T-cell (primary cell): ENCODE measurements around the gene VDAC1. TPM values are rescaled to one million over a fixed set of nuclear protein-coding genes. Genes with fewer than 3 reads are reported as not detected.

Experiments
- ATAC-seq, 4 experiments: fragments of 200-7000 bp in 3 of 4; fragments of 150-1000 bp in 1 of 4; cut with Tn5 transposase; replicated peaks in 1 of 4; 1 replicate in 3 of 4; 2 replicates in 1 of 4; pipeline ENCODE4 v1.10.0; 2021; ENCODE audit warnings: moderate library complexity in 3 of 4, mild to moderate bottlenecking in 2 of 4, moderate number of reproducible peaks in 1 of 4
- CTCF ChIA-PET, 2 donors: fragments of 300-600 bp; sonication (Branson Sonifier 250); formaldehyde crosslinking; loops; one replicate each; lab custom pipeline; 2022; ENCODE audit warnings: antibody characterized with exemption in 2 of 2; lab: Charles Lee
- POLR2A ChIA-PET, 2 donors: fragments of 300-600 bp; sonication (Branson Sonifier 250); formaldehyde crosslinking; loops; one replicate each; lab custom pipeline; 2022; ENCODE audit warnings: antibody characterized with exemption in 2 of 2; lab: Charles Lee
- DNase-seq, 35 experiments: peaks; one replicate each; pipeline versions ENCODE4 v3.0.0 to v3.0.0-alpha.2; 2013 to 2023
- H3K27ac ChIP-seq: one replicate; pipeline ENCODE4 v1.5.1; 2013; ENCODE audit warnings: low read length
- H3K27me3 ChIP-seq, 2 experiments: replicated peaks in 1 of 2; 1 replicate in 1 of 2; 2 replicates in 1 of 2; pipeline versions ENCODE4 v1.6.1 to v1.7.0; 2013; ENCODE audit warnings: low read length in 1 of 2, mixed read lengths in 1 of 2; ENCODE audit not compliant: control insufficient read depth in 2 of 2, insufficient read depth in 2 of 2; ENCODE audit errors: extremely low read depth in 1 of 2
- H3K36me3 ChIP-seq, 2 donors: 1 replicate in 1 of 2; 2 replicates in 1 of 2; pipeline versions ENCODE4 v1.6.1 to v1.7.0; 2013; ENCODE audit warnings: low read length in 1 of 2; ENCODE audit not compliant: control insufficient read depth in 2 of 2, insufficient read depth in 1 of 2; ENCODE audit errors: extremely low read depth in 1 of 2
- H3K4me1 ChIP-seq, 2 experiments: 1 replicate in 1 of 2; 2 replicates in 1 of 2; pipeline versions ENCODE4 v1.6.1 to v1.7.0; 2013; ENCODE audit warnings: low read length in 2 of 2, mixed read lengths in 1 of 2; ENCODE audit not compliant: insufficient read depth in 2 of 2, control insufficient read depth in 1 of 2; ENCODE audit errors: extremely low read depth in 1 of 2
- H3K4me3 ChIP-seq, 2 donors: 1 replicate in 1 of 2; 2 replicates in 1 of 2; pipeline versions ENCODE4 v1.5.1 to v1.7.0; 2013; ENCODE audit warnings: mild to moderate bottlenecking in 2 of 2, low read length in 1 of 2, moderate library complexity in 1 of 2; ENCODE audit not compliant: control insufficient read depth in 1 of 2; ENCODE audit errors: extremely low read depth in 1 of 2
- H3K9me3 ChIP-seq: 2 replicates; pipeline ENCODE4 v1.7.0; 2013
- H3K27ac Mint-ChIP-seq, 2 donors: one replicate each; pipeline ENCODE4 v1.8.0; 2020 to 2021; ENCODE audit warnings: mild to moderate bottlenecking in 2 of 2, mixed read lengths in 2 of 2
- H3K27me3 Mint-ChIP-seq, 2 donors: one replicate each; pipeline ENCODE4 v1.8.0; 2021 to 2022; ENCODE audit warnings: mixed read lengths in 2 of 2
- H3K36me3 Mint-ChIP-seq: one replicate; pipeline ENCODE4 v1.8.0; 2021; ENCODE audit warnings: mixed read lengths
- H3K4me1 Mint-ChIP-seq, 3 donors: one replicate each; pipeline ENCODE4 v1.8.0; 2020 to 2022; ENCODE audit warnings: mixed read lengths in 3 of 3, mild to moderate bottlenecking in 1 of 3
- H3K4me3 Mint-ChIP-seq, 3 donors: one replicate each; pipeline ENCODE4 v1.8.0; 2020 to 2022; ENCODE audit warnings: mild to moderate bottlenecking in 3 of 3, mixed read lengths in 3 of 3, moderate library complexity in 3 of 3
- H3K9me3 Mint-ChIP-seq, 3 donors: one replicate each; pipeline ENCODE4 v1.8.0; 2020 to 2022; ENCODE audit warnings: mixed read lengths in 3 of 3
- WGBS: methylation state at CpG from one replicate; pipeline ENCODE4 v1.1.5; 2013; ENCODE audit warnings: missing lambda C conversion rate; ENCODE audit not compliant: insufficient coverage; 5-methylcytosine and 5-hydroxymethylcytosine counted together
- total RNA-seq, 35 experiments: library from RNA in 6 of 35; stranded (reverse) in 6 of 35; fragments of 120-200 nt in 1 of 35; gene quantifications; one replicate each; pipeline versions ENCODE4 v1.2.1 to v1.2.4 and lab custom pipeline; 2013 to 2026

VDAC1 gene
- total RNA-seq, 5 donors from 2014 or later (not counting 1 experiment from before 2014, with no cell fraction given) = 45.8 to 58.7 (median 54.6) TPM

DNA sequence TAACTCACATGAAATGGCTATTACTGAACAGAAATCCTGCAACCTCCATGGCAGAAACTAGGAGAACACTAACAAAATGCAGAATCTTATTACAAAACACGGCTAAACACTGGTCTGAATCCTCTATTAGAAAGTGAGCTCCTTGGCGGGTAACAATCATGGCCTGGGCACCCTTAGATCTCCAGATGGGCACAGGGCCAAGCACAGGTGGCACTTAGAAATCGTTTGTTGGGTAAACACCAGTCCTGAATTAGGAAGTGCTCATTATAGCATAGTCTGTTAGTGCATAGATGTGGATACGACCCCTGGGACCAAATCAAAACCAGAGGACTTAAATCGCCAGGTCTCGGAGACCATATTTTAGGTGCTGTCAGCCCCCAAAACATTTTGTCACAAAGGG lies 14.4 kb downstream of the VDAC1 start:
- ChIA-PET POLR2A (no interaction called here), CTCF (no interaction called here)
- no peaks in the 10 kb centered on the region for H3K27me3 ChIP-seq
- DNase-seq = no peak
- Mint-ChIP-seq H3K9me3 (no peaks in the 10 kb centered on the region), H3K27ac (no peak overlapping the region), H3K4me3 (no peak overlapping the region), H3K36me3 (peaks cover 30% of the 10 kb centered on the region), H3K4me1 (peaks cover 25 to 29% (median 28%) of the 10 kb centered on the region in 3 donors), H3K27me3 (no peaks in the 10 kb centered on the region)
- no peaks in the 10 kb centered on the region for H3K9me3 ChIP-seq
- peaks cover 0 to 11% of the 10 kb centered on the region in 2 experiments for H3K4me1 ChIP-seq
- H3K27ac ChIP-seq = no peak overlapping the region
- ATAC-seq = no peak
- WGBS = 100% methylated on average over 2 of the region's 6 CpGs
- H3K4me3 ChIP-seq = no peak overlapping the region
- H3K36me3 ChIP-seq = peaks cover 5 to 44% of the 10 kb centered on the region in 2 donors

DNA sequence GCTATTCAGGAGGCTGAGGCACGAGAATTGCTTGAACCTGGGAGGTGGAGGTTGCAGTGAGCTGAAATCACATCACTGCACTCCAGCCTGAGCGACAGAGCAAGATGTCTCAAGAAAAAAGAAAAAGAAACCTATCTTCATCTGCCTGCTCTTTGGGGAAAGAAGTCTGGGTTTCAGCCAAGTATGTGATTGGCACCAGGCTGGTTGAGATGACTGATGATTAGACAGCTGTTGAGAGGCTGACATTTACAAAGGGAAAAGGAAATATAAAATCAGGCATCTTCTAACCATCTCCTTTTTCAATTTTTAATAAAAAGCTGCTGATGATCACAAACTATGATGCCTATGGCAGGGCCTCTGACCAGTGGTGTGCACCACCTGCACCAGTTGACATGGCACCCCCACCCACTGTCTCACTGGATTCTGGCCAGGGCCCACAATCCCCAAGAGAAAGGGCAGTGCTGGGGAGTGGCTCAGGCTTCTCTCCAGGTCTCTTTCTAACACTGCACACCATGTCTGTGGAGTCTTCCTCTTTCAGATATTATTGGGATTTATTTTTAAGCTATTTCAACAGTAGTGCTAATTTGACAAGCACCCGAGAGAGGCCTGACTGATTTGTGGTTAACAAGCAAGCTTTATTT lies 19.1 kb downstream of the VDAC1 start:
- H3K27me3 ChIP-seq = no peaks in the 10 kb centered on the region
- H3K4me3 Mint-ChIP-seq = no peak overlapping the region
- peaks cover 8 to 61% of the 10 kb centered on the region in 2 donors for H3K36me3 ChIP-seq
- peaks cover 33% of the 10 kb centered on the region for H3K36me3 Mint-ChIP-seq
- H3K9me3 Mint-ChIP-seq = no peaks in the 10 kb centered on the region
- H3K4me3 ChIP-seq = no peak overlapping the region
- DNase-seq (no peak), ATAC-seq (no peak)
- no peak overlapping the region for H3K27ac Mint-ChIP-seq
- CTCF ChIA-PET = interaction anchor here in 1 of 2 donors (1.0 kb wide), 1 partner anchor 16 kb away, joined by 3 read pairs; no protein-coding TSS in a partner anchor
- H3K27ac ChIP-seq = no peak overlapping the region
- H3K4me1 ChIP-seq = no peaks in the 10 kb centered on the region
- POLR2A ChIA-PET = interaction anchor here in 1 of 2 donors (0.5 kb wide), 1 partner anchor 15 kb away, joined by 4 read pairs; no protein-coding TSS in a partner anchor
- H3K4me1 Mint-ChIP-seq = peaks cover 0 to 5% (median 4%) of the 10 kb centered on the region in 3 donors
- no CpG with 5 or more reads among the region's 3 CpGs for WGBS
- H3K27me3 Mint-ChIP-seq = no peaks in the 10 kb centered on the region
- no peaks in the 10 kb centered on the region for H3K9me3 ChIP-seq

GRCh38 chr5:133983674-133984073 lies 21.1 kb downstream of the VDAC1 start:
- Mint-ChIP-seq H3K36me3 (peaks cover 25% of the 10 kb centered on the region), H3K27me3 (no peaks in the 10 kb centered on the region), H3K4me3 (no peak overlapping the region), H3K4me1 (peaks cover 0 to 7% (median 6%) of the 10 kb centered on the region in 3 donors), H3K27ac (no peak overlapping the region), H3K9me3 (no peaks in the 10 kb centered on the region)
- no peak overlapping the region for H3K4me3 ChIP-seq
- no peaks in the 10 kb centered on the region for H3K27me3 ChIP-seq
- CTCF ChIA-PET = interaction anchor here in 1 of 2 donors (0.7 kb wide), 3 partner anchors 48 to 1277 kb away, joined by 3 read pairs; no protein-coding TSS in a partner anchor
- H3K9me3 ChIP-seq = no peaks in the 10 kb centered on the region
- H3K27ac ChIP-seq = no peak overlapping the region
- POLR2A ChIA-PET = no interaction called here
- H3K4me1 ChIP-seq = no peaks in the 10 kb centered on the region
- peaks cover 3 to 50% of the 10 kb centered on the region in 2 donors for H3K36me3 ChIP-seq
- 100% methylated on average over 2 of the region's 5 CpGs for WGBS
- no peak for DNase-seq
- ATAC-seq = no peak

DNA sequence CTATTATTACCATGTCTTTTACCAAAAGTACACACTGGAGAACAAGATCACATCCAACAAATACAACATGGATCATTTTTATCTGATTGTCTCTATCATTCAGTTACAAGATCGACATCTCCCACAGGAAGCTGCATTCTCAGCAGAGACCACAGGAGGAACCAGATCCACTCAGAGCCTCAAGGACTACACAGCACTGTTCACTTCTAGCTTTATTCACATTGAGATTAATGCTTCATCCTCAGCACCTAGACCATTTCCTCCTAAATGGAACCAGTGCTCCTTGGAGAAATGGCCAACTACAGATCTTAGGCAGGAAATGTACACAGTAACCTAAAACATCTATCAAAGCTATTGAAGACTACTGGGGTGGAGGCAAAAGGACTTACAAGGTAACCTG lies 23.1 kb downstream of the VDAC1 start:
- Mint-ChIP-seq H3K36me3 (peaks cover 19% of the 10 kb centered on the region), H3K9me3 (no peaks in the 10 kb centered on the region), H3K27me3 (no peaks in the 10 kb centered on the region), H3K4me1 (peaks cover 0 to 7% (median 6%) of the 10 kb centered on the region in 3 donors), H3K27ac (peak overlapping the region in 1 of 2 donors; percentile 13), H3K4me3 (no peak overlapping the region)
- ChIA-PET CTCF (interaction anchor here (0.6 to 1.2 kb wide), 3 partner anchors 15 to 947 kb away, joined by 3 to 5 read pairs (median 4); no protein-coding TSS in a partner anchor), POLR2A (no interaction called here)
- no peak overlapping the region for H3K27ac ChIP-seq
- H3K27me3 ChIP-seq = no peaks in the 10 kb centered on the region
- H3K4me1 ChIP-seq = no peaks in the 10 kb centered on the region
- DNase-seq = no peak
- ATAC-seq = no peak
- WGBS = 45% methylated on average over 1 of the region's 1 CpG
- no peak overlapping the region for H3K4me3 ChIP-seq
- H3K9me3 ChIP-seq = no peaks in the 10 kb centered on the region
- peaks cover 3 to 43% of the 10 kb centered on the region in 2 donors for H3K36me3 ChIP-seq

- no peaks in the 10 kb centered on the region for H3K9me3 ChIP-seq
- ChIA-PET CTCF (interaction anchor here in 1 of 2 donors (0.8 to 1.2 kb wide), 2 partner anchors 23 to 24 kb away, joined by 3 read pairs; partner anchors contain the start of gene VDAC1), POLR2A (interaction anchor here in 1 of 2 donors (1.0 kb wide), 1 partner anchor 11 kb away, joined by 3 read pairs; no protein-coding TSS in a partner anchor)
- no peak overlapping the region for H3K4me3 ChIP-seq
- peaks cover 0 to 6% (median 5%) of the 10 kb centered on the region in 3 donors for H3K4me1 Mint-ChIP-seq
- ATAC-seq = no peak
- no peak overlapping the region for H3K4me3 Mint-ChIP-seq
- 96% methylated on average over 3 of the region's 7 CpGs for WGBS
- H3K27me3 ChIP-seq = no peaks in the 10 kb centered on the region
- no peak overlapping the region for H3K27ac Mint-ChIP-seq
- H3K27ac ChIP-seq = no peak overlapping the region
- H3K36me3 Mint-ChIP-seq = peaks cover 19% of the 10 kb centered on the region
- no peak for DNase-seq
- peaks cover 7 to 45% of the 10 kb centered on the region in 2 donors for H3K36me3 ChIP-seq
- no peaks in the 10 kb centered on the region for H3K4me1 ChIP-seq
- no peaks in the 10 kb centered on the region for H3K9me3 Mint-ChIP-seq
- H3K27me3 Mint-ChIP-seq = no peaks in the 10 kb centered on the region
Measured at GRCh38 chr5:133980652-133981051, 24.1 kb downstream of the VDAC1 start.

DNA sequence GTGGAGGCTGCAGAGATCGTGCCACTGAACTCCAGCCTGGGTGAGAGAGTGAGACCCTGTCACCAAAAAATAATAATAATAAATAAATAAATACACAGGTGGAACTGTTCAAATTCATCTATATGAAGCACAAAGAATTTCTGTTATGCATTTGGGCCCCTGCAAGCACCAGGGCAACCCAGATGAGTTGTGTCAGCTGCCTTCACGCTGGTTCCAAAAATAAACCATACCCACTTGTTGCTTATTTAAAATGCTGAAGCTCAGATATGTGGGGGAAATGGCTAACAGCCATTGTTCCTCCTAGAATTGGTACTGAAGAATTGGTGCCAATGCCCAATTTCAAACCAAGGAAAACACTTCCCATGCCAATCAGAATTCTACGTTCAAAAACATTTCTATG lies 25.8 kb downstream of the VDAC1 start:
- no peaks in the 10 kb centered on the region for H3K27me3 ChIP-seq
- no CpG with 5 or more reads among the region's 3 CpGs for WGBS
- ChIA-PET POLR2A (interaction anchor here (0.5 to 1.2 kb wide), 5 partner anchors 9 to 1079 kb away, joined by 3 to 6 read pairs (median 4); no protein-coding TSS in a partner anchor), CTCF (interaction anchor here (0.6 to 1.5 kb wide), 9 partner anchors 10 to 1047 kb away, joined by 3 to 10 read pairs (median 5); no protein-coding TSS in a partner anchor)
- no peak for DNase-seq
- no peaks in the 10 kb centered on the region for H3K4me1 ChIP-seq
- H3K4me1 Mint-ChIP-seq = peaks cover 0 to 6% (median 5%) of the 10 kb centered on the region in 3 donors
- H3K4me3 ChIP-seq = no peak overlapping the region
- no peaks in the 10 kb centered on the region for H3K9me3 ChIP-seq
- no peak for ATAC-seq
- no peak overlapping the region for H3K27ac ChIP-seq
- peaks cover 7 to 52% of the 10 kb centered on the region in 2 donors for H3K36me3 ChIP-seq
- H3K4me3 Mint-ChIP-seq = no peak overlapping the region
- no peaks in the 10 kb centered on the region for H3K27me3 Mint-ChIP-seq
- no peaks in the 10 kb centered on the region for H3K9me3 Mint-ChIP-seq
- no peak overlapping the region for H3K27ac Mint-ChIP-seq
- H3K36me3 Mint-ChIP-seq = peaks cover 23% of the 10 kb centered on the region
